CD4-positive, CD25-positive, alpha-beta regulatory T cell (primary cell): Measurements from ENCODE around the gene ATP6AP1. TPM values are rescaled to one million over a fixed set of nuclear protein-coding genes. Genes with fewer than 3 reads are reported as not detected.

Source experiments
- ATAC-seq, 2 donors: fragments of 150-1000 bp; cut with Tn5 transposase; one replicate each; pipeline ENCODE4 v1.10.0; 2021; ENCODE audit warnings: low read depth in 2 of 2, moderate number of reproducible peaks in 2 of 2, moderate library complexity in 1 of 2
- DNase-seq, 3 donors: peaks; one replicate each; pipeline versions ENCODE4 v3.0.0 to v3.0.0-alpha.2; 2012 to 2022; ENCODE audit warnings: mixed read lengths in 1 of 3
- H3K27ac ChIP-seq: one replicate; pipeline ENCODE4 v1.7.0; 2013; ENCODE audit warnings: mild to moderate bottlenecking, low read length; ENCODE audit not compliant: insufficient read depth, poor library complexity, severe bottlenecking
- H3K27me3 ChIP-seq: one replicate; pipeline ENCODE4 v1.7.0; 2013; ENCODE audit warnings: low read length; ENCODE audit not compliant: control insufficient read depth, insufficient read depth
- H3K36me3 ChIP-seq: one replicate; pipeline ENCODE4 v1.7.0; 2013; ENCODE audit warnings: mild to moderate bottlenecking, low read length, moderate library complexity; ENCODE audit not compliant: control insufficient read depth, insufficient read depth
- H3K4me1 ChIP-seq: 2 replicates; pipeline ENCODE4 v1.7.0; 2013; ENCODE audit warnings: mild to moderate bottlenecking, low read length; ENCODE audit not compliant: insufficient read depth, control insufficient read depth, poor library complexity, severe bottlenecking
- H3K4me3 ChIP-seq: one replicate; pipeline ENCODE4 v1.7.0; 2013; ENCODE audit warnings: low read depth, mild to moderate bottlenecking, low read length, moderate library complexity
- H3K9me3 ChIP-seq, 2 experiments: 1 replicate in 1 of 2; 2 replicates in 1 of 2; pipeline ENCODE4 v1.7.0; 2013; ENCODE audit warnings: low read length in 2 of 2, mild to moderate bottlenecking in 1 of 2, moderate library complexity in 1 of 2; ENCODE audit not compliant: control insufficient read depth in 2 of 2
- H3K27ac Mint-ChIP-seq, 3 donors: one replicate each; pipeline ENCODE4 v1.8.0; 2020 to 2022; ENCODE audit warnings: mild to moderate bottlenecking in 3 of 3, mixed read lengths in 3 of 3, moderate library complexity in 2 of 3
- H3K27me3 Mint-ChIP-seq: one replicate; pipeline ENCODE4 v1.8.0; 2022; ENCODE audit warnings: mild to moderate bottlenecking, mixed read lengths
- H3K36me3 Mint-ChIP-seq: one replicate; pipeline ENCODE4 v1.8.0; 2020; ENCODE audit warnings: mixed read lengths
- H3K4me1 Mint-ChIP-seq, 4 donors: one replicate each; pipeline ENCODE4 v1.8.0; 2020 to 2022; ENCODE audit warnings: mixed read lengths in 4 of 4, mild to moderate bottlenecking in 1 of 4
- H3K4me3 Mint-ChIP-seq, 4 donors: one replicate each; pipeline ENCODE4 v1.8.0; 2020 to 2022; ENCODE audit warnings: mild to moderate bottlenecking in 4 of 4, mixed read lengths in 4 of 4, moderate library complexity in 3 of 4
- H3K9me3 Mint-ChIP-seq, 7 donors: one replicate each; pipeline ENCODE4 v1.8.0; 2020 to 2022; ENCODE audit warnings: mixed read lengths in 7 of 7, mild to moderate bottlenecking in 3 of 7, moderate library complexity in 2 of 7
- polyA plus RNA-seq, 4 donors: library from polyadenylated mRNA; unstranded; fragments of 300-500 nt; fragmentation: Illumina TruSeq; gene quantifications; one replicate each; pipeline ENCODE4 v1.2.3, GENCODE V29; 2021
- total RNA-seq: library from RNA; stranded (reverse); gene quantifications from one replicate; pipeline ENCODE4 v1.2.3, GENCODE V29; 2022

Gene ATP6AP1
- total and polyA plus RNA-seq, 5 donors from 2014 or later, result 44.9 to 125 (median 106) TPM

- DNase-seq, result no peak
- H3K4me1 ChIP-seq, result peaks cover 27% of the 10 kb centered on the region
- H3K36me3 ChIP-seq, result peaks cover 16% of the 10 kb centered on the region
- H3K27ac ChIP-seq, result no peak overlapping the region
- Mint-ChIP-seq H3K9me3 (no peaks in the 10 kb centered on the region), H3K4me1 (peaks cover 0 to 29% (median 5%) of the 10 kb centered on the region in 4 donors), H3K36me3 (peaks cover 7% of the 10 kb centered on the region), H3K4me3 (peak overlapping the region in 2 of 4 donors; percentile 27 to 34), H3K27me3 (no peaks in the 10 kb centered on the region), H3K27ac (peak overlapping the region in 1 of 3 donors; percentile 15)
- H3K4me3 ChIP-seq, result no peak overlapping the region
- H3K27me3 ChIP-seq, result no peaks in the 10 kb centered on the region
- ATAC-seq, result no peak
- H3K9me3 ChIP-seq, result no peaks in the 10 kb centered on the region
These were observed 18.0 kb downstream of the ATP6AP1 start for GRCh38 chrX:154446430-154446829.

GRCh38 chrX:154448484-154448883, 20.0 kb downstream of the ATP6AP1 start:
- Mint-ChIP-seq H3K36me3 (peaks cover 3% of the 10 kb centered on the region), H3K27me3 (no peaks in the 10 kb centered on the region), H3K4me3 (no peak overlapping the region), H3K27ac (no peak overlapping the region), H3K4me1 (peaks cover 0 to 11% (median 0%) of the 10 kb centered on the region in 4 donors), H3K9me3 (peaks cover 0 to 1% (median 0%) of the 10 kb centered on the region in 7 donors)
- Histone ChIP-seq H3K4me1 (peaks cover 13% of the 10 kb centered on the region), H3K27ac (no peak overlapping the region), H3K27me3 (no peaks in the 10 kb centered on the region), H3K36me3 (peaks cover 9% of the 10 kb centered on the region), H3K4me3 (no peak overlapping the region), H3K9me3 (no peaks in the 10 kb centered on the region)
- ATAC-seq (no peak), DNase-seq (no peak)

- DNase-seq (no peak), ATAC-seq (no peak)
- H3K27ac Mint-ChIP-seq, result no peak overlapping the region
- no peaks in the 10 kb centered on the region for H3K27me3 Mint-ChIP-seq
- H3K36me3 ChIP-seq, result peaks cover 9% of the 10 kb centered on the region
- no peaks in the 10 kb centered on the region for H3K27me3 ChIP-seq
- H3K4me3 ChIP-seq, result no peak overlapping the region
- peaks cover 6% of the 10 kb centered on the region for H3K4me1 ChIP-seq
- peaks cover 3% of the 10 kb centered on the region for H3K36me3 Mint-ChIP-seq
- peaks cover 0 to 9% (median 3%) of the 10 kb centered on the region in 4 donors for H3K4me1 Mint-ChIP-seq
- H3K9me3 ChIP-seq, result no peaks in the 10 kb centered on the region
- peaks cover 0 to 1% (median 0%) of the 10 kb centered on the region in 7 donors for H3K9me3 Mint-ChIP-seq
- no peak overlapping the region for H3K27ac ChIP-seq
- no peak overlapping the region for H3K4me3 Mint-ChIP-seq
These were observed 21.1 kb downstream of the ATP6AP1 start for GRCh38 chrX:154449618-154450017.

DNA sequence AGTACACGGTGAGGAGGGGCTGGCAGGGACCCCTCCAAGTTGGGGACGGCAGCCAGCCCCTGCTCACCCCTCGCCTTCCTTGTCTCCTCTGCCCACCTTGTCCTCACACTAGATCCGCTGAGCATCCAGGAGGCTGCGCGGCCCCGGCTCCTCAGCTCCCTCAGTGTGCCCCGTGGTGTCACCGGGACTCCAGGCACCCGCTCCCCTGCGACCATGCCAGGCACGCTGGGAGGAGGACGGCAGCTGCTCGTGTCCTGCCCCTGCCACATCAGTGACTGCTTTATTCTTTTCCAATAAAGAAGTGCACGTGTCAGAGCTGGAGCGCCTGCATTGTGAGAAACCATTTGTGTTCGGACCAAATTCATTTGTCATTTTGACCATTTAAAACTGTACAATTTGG, 21.8 kb downstream of the ATP6AP1 start:
- Mint-ChIP-seq H3K4me1 (peaks cover 0 to 7% (median 3%) of the 10 kb centered on the region in 4 donors), H3K4me3 (no peak overlapping the region), H3K27ac (no peak overlapping the region), H3K9me3 (peaks cover 0 to 1% (median 0%) of the 10 kb centered on the region in 7 donors), H3K36me3 (peaks cover 3% of the 10 kb centered on the region), H3K27me3 (no peaks in the 10 kb centered on the region)
- H3K9me3 ChIP-seq, result no peaks in the 10 kb centered on the region
- DNase-seq (no peak), ATAC-seq (no peak)
- no peak overlapping the region for H3K4me3 ChIP-seq
- H3K4me1 ChIP-seq, result peaks cover under 1% of the 10 kb centered on the region
- no peak overlapping the region for H3K27ac ChIP-seq
- peaks cover 9% of the 10 kb centered on the region for H3K36me3 ChIP-seq
- H3K27me3 ChIP-seq, result no peaks in the 10 kb centered on the region

DNA sequence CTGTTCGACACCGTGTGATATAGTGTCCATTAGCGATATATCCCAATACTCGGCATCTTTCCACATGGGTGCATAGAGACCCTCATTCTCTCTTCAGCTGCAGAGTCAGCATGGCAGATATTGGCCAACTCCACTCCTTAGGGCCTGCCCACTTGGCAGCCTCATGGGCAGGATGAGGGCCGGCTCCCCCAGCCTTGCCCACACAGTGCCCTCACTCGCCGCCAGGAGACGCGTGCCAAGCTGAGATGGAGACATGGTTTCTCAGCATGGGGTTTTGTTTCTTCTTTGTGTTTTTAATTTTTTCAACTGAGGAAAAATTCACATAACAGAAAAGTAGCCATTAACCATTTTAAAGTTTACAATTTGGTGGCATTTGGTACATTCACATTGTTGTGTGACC, 24.3 kb downstream of the ATP6AP1 start:
- Mint-ChIP-seq H3K4me1 (peaks cover 3 to 7% (median 5%) of the 10 kb centered on the region in 4 donors), H3K36me3 (no peaks in the 10 kb centered on the region), H3K4me3 (no peak overlapping the region), H3K27me3 (peaks cover 4% of the 10 kb centered on the region), H3K9me3 (peaks cover 0 to 1% (median 0%) of the 10 kb centered on the region in 7 donors), H3K27ac (no peak overlapping the region)
- Histone ChIP-seq H3K4me1 (peaks cover 5% of the 10 kb centered on the region), H3K9me3 (no peaks in the 10 kb centered on the region), H3K36me3 (peaks cover 9% of the 10 kb centered on the region), H3K27ac (no peak overlapping the region), H3K4me3 (no peak overlapping the region), H3K27me3 (no peaks in the 10 kb centered on the region)
- no peak for ATAC-seq
- DNase-seq, result no peak

DNA sequence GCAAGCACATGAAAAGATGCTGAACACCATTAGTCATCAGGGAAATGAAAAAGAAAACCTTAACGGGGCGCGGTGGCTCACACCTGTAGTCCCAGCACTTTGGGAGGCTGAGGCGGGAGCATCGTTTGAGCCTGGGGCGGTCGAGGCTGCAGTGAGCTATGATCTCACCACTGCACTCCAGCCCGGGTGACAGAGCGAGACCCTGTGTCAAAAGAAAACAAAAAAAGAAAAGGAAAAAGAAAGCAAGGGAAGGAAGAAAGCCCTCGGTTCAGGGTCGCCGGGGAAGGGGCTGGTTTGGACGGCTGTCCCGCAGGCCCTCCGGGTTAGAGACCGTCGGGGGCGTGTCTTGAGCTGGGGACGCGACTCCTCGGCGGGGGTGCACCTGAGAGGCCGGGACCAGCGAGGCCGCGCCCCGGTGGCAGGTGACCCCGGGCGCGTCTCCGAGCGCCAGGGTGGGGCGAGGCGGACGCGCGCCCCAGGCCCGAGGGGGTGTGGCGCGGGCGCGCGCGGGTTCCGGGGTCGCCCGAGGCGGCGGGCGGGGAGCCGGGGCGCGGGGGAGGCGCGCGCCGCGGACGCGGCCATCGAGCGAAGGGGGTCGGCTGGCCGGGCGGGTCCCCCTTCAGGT, 29.1 kb downstream of the ATP6AP1 start:
- ATAC-seq (peak; percentile 63 to 69), DNase-seq (peak; percentile 63 to 71 (median 71))
- Histone ChIP-seq H3K9me3 (no peaks in the 10 kb centered on the region), H3K4me3 (no peak overlapping the region), H3K27ac (peak overlapping the region; percentile 33), H3K4me1 (peaks cover 15% of the 10 kb centered on the region), H3K36me3 (peaks cover 5% of the 10 kb centered on the region), H3K27me3 (no peaks in the 10 kb centered on the region)
- H3K27ac Mint-ChIP-seq, result peak overlapping the region; percentile 78 to 99 (median 94)
- no peaks in the 10 kb centered on the region for H3K36me3 Mint-ChIP-seq
- peak overlapping the region; percentile 92 to 97 (median 93) for H3K4me3 Mint-ChIP-seq
- peaks cover 3 to 21% (median 7%) of the 10 kb centered on the region in 4 donors for H3K4me1 Mint-ChIP-seq
- no peaks in the 10 kb centered on the region for H3K9me3 Mint-ChIP-seq
- H3K27me3 Mint-ChIP-seq, result peaks cover 4% of the 10 kb centered on the region

DNA sequence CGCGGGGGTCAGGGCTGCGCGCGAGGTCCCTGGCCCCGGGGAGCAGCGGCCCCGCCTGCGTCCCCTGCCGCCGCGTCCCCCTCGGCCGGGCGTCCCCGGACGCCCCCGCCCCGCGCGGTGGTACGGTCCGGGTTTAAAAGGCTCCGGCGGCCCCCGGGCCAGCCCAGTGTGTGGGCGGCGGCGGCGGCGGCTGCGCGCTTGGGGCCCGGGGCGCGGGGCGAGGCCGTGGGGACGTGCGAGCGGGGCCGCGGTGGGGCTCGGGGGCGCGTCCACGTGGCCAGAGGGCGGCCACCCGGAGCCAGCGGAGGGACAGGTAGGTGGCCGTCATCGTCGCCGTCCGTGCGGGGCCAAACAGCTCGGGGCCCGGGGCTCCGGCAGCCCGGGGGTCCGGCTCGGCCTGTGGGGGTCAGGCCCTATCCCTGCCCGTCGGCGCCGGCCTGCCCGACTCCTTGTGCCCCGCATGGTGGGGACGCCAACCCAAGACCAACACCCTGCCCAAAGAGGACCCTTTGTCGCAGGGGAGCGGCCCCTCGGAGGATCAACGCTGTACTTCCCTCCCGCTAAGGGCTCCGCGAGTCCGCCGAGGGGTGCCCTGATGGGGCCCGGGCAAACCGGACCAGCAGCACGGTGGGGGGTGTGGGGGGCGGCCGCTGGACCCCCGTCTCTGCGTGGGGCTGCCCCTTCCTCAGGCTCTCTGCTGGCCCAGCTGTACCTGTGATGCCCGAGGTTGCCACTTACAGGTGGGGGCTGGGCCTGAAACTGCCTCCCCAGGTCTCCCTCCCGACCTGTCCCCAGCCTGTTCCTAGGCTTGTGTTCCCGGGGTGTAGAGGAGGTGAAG, 29.9 kb downstream of the ATP6AP1 start, which contains the start of gene PLXNA3:
PLXNA3 (plus strand) TSS at position 166 of the 838 bp plus-strand sequence. CDS start 1,903 bp downstream, outside the sequence.
- peaks cover 4% of the 10 kb centered on the region for H3K27me3 Mint-ChIP-seq
- H3K4me3 ChIP-seq, result peak within 1 kb of the TSS; percentile 68
- H3K9me3 Mint-ChIP-seq, result no peaks in the 10 kb centered on the region
- H3K4me3 Mint-ChIP-seq, result peak within 1 kb of the TSS; percentile 92 to 97 (median 93)
- peak within 1 kb of the TSS; percentile 47 for H3K27ac ChIP-seq
- H3K4me1 ChIP-seq, result peaks cover 15% of the 10 kb centered on the region
- ATAC-seq (peak; percentile 79 to 80), DNase-seq (peak; percentile 57 to 75 (median 61))
- peaks cover 5% of the 10 kb centered on the region for H3K36me3 ChIP-seq
- peaks cover 3 to 25% (median 7%) of the 10 kb centered on the region in 4 donors for H3K4me1 Mint-ChIP-seq
- H3K27ac Mint-ChIP-seq, result peak within 1 kb of the TSS; percentile 84 to 99 (median 94)
- H3K27me3 ChIP-seq, result no peaks in the 10 kb centered on the region
- no peaks in the 10 kb centered on the region for H3K9me3 ChIP-seq
- no peaks in the 10 kb centered on the region for H3K36me3 Mint-ChIP-seq
